Measurements from ENCODE around the gene TMEM38B. TPM values are rescaled to one million over a fixed set of nuclear protein-coding genes. Genes with fewer than 3 reads are reported as not detected.

Gene TMEM38B
- total and polyA plus RNA-seq, 5 experiments from 2014 or later = 13.9 to 24.0 (median 21.8) TPM

Other genes with a start within 250 kb of the TMEM38B start
- gene FSD1L, start 246.5 kb upstream of the TMEM38B start, total RNA-seq = under 1 TPM; 0.55 to 0.63 TPM
- under 1 TPM in 2 of 3 donors, not detected in 1; 0.08 to 0.24 TPM for gene FSD1L, start 246.5 kb upstream of the TMEM38B start, polyA plus RNA-seq
- 10 to 100 TPM; 12.9 to 16.1 TPM for gene FKTN, start 136.4 kb upstream of the TMEM38B start, total RNA-seq
- 1 to 10 TPM in 2 of 3 donors, under 1 TPM in 1; 0.78 to 2.5 (median 1.1) TPM for gene FKTN, start 136.4 kb upstream of the TMEM38B start, polyA plus RNA-seq
- not detected for gene TAL2, start 32.1 kb upstream of the TMEM38B start, total RNA-seq
- gene TAL2, start 32.1 kb upstream of the TMEM38B start, polyA plus RNA-seq = under 1 TPM in 1 of 3 donors, not detected in 2; 0.62 TPM